Measurements from ENCODE around the gene DUSP22. TPM values are rescaled to one million over a fixed set of nuclear protein-coding genes. Genes with fewer than 3 reads are reported as not detected.

The DUSP22 gene
- total and polyA plus RNA-seq, 2 of the 8 experiments (the other 6 are each of a cell fraction or from before 2014, with no cell fraction given) = 15.5 to 32.4 TPM

DNA sequence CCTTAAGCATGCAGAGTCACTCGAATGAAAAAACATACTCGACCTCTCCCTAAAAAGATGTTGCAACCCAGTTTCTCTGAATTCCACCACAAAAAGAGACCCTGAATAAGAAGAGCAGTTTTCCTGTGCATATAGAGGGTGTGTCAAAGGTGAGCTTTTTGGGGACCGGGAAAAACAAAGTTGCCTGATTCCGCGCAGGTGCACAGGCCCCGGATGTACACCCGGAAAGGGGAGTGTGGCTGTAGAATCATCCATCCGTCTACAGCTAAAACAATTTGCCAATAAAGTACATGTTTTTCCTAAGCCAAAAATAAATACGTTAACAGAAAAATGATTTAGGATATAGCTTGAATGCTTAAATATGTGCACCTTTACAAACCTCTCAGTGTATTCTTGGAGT is 58.1 kb downstream of the DUSP22 start:
- Histone ChIP-seq H4K20me1 (replicated peaks in 1 of 2; ENCODE audit: control insufficient read depth in 1 of 2, insufficient read depth in 2 of 2, low read length in 2 of 2) (peaks cover 0 to 2% of the 10 kb centered on the region in 2 experiments), H3K4me3 (ENCODE audit: extremely low read depth in 1 of 4, insufficient read depth in 2 of 4, low read depth in 3 of 4, low read length in 4 of 4) (no peak overlapping the region), H3K14ac (ENCODE audit: insufficient read length) (no peak overlapping the region), H2BK120ac (replicated peaks; ENCODE audit: low read depth, low read length) (no peak overlapping the region), H3K4me1 (replicated peaks in 1 of 4; ENCODE audit: control insufficient read depth in 3 of 4, insufficient read depth in 4 of 4, low read length in 3 of 4) (no peaks in the 10 kb centered on the region; a peak in 2 of 7 replicates), H2AK5ac (ENCODE audit: low read depth, low read length) (no peak overlapping the region), H4K8ac (ENCODE audit: extremely low read depth, insufficient read depth, low read length) (no peak overlapping the region), H3K27me3 (replicated peaks in 1 of 4; ENCODE audit: control insufficient read depth in 3 of 4, extremely low read depth in 1 of 4, insufficient read depth in 3 of 4, low read length in 3 of 4) (no peaks in the 10 kb centered on the region; a peak in 2 of 7 replicates), H3K27ac (ENCODE audit: low read depth, low read length) (no peak overlapping the region), H3K23me2 (ENCODE audit: low read depth, low read length) (no peaks in the 10 kb centered on the region; the same call in 1 of the 2 replicates), H2BK5ac (ENCODE audit: low read depth, low read length) (no peak overlapping the region), H2AFZ (ENCODE audit: low read length) (no peak overlapping the region), H4K5ac (ENCODE audit: insufficient read length, low read depth, low read length) (no peak overlapping the region), H2BK12ac (ENCODE audit: low read depth, low read length) (no peak overlapping the region), H4K91ac (replicated peaks; ENCODE audit: insufficient read length, low read length) (no peak overlapping the region), H3K9ac (replicated peaks in 1 of 4; ENCODE audit: extremely low read depth in 1 of 4, low read depth in 3 of 4, low read length in 3 of 4) (no peak overlapping the region), H3K4ac (replicated peaks; ENCODE audit: insufficient read length, low read depth, low read length) (no peak overlapping the region), H3K23ac (ENCODE audit: insufficient read length) (no peak overlapping the region), H3K79me1 (ENCODE audit: low read depth, low read length) (no peaks in the 10 kb centered on the region), H2BK20ac (ENCODE audit: low read length) (no peak overlapping the region), H3K18ac (ENCODE audit: extremely low read depth, low read length) (no peak overlapping the region), H3K79me2 (ENCODE audit: control insufficient read depth in 1 of 2, insufficient read depth in 2 of 2, low read length in 2 of 2) (no peaks in the 10 kb centered on the region), H3K9me3 (ENCODE audit: insufficient read depth in 2 of 2, low read depth in 1 of 2, low read length in 1 of 2) (peaks cover 53 to 82% of the 10 kb centered on the region in 2 experiments), H3K4me2 (ENCODE audit: insufficient read depth in 1 of 2, low read depth in 2 of 2, low read length in 2 of 2) (no peak overlapping the region), H3K56ac (replicated peaks; ENCODE audit: insufficient read length, low read depth, low read length) (no peak overlapping the region), H2BK15ac (ENCODE audit: low read length) (no peak overlapping the region), H3K36me3 (ENCODE audit: control insufficient read depth in 2 of 4, insufficient read depth in 4 of 4, low read length in 3 of 4) (no peaks in the 10 kb centered on the region; a peak in 1 of 8 replicates)
- POLR2A ChIA-PET (ENCODE audit: partially characterized antibody) = no interaction called here
- FAIRE-seq (no peak), DNase-seq (ENCODE audit: low read depth in 1 of 2, low spot score in 2 of 2) (no peak)
- CTCF ChIA-PET (ENCODE audit: partially characterized antibody) = interaction anchor here (0.5 to 5.1 kb wide), 22 partner anchors 10 to 1037 kb away, joined by 3 to 48 read pairs (median 5); partner anchors contain the start of gene IRF4
- 88% methylated on average over 9 of the region's 9 CpGs; no CpG with 5 or more reads in 1 of the 2 experiments for WGBS, 2 experiments (ENCODE audit: extremely low coverage in 1 of 2, insufficient coverage in 1 of 2, insufficient read length in 1 of 2, insufficient replicate concordance in 2 of 2, low coverage in 1 of 2, low lambda C conversion rate in 2 of 2, missing lambda C conversion rate in 1 of 2)
- no peak for TF ChIP-seq JUND (IDR thresholded peaks at IDR 0.05; ENCODE audit: low read length)
- TF ChIP-seq RNF2 (IDR thresholded peaks at IDR 0.05; ENCODE audit: borderline replicate concordance, low read depth, low read length, missing control alignments, poor library complexity, severe bottlenecking) = no peak
- TF ChIP-seq, protein P1, sequence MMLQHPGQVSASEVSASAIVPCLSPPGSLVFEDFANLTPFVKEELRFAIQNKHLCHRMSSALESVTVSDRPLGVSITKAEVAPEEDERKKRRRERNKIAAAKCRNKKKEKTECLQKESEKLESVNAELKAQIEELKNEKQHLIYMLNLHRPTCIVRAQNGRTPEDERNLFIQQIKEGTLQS (IDR thresholded peaks at IDR 0.05; ENCODE audit: insufficient read depth, low read depth, low read length) = no peak
- TF ChIP-seq NANOG (IDR thresholded peaks at IDR 0.05; ENCODE audit: insufficient read depth, low read depth, low read length, poor library complexity, severe bottlenecking) = no peak
- TF ChIP-seq, protein P2, sequence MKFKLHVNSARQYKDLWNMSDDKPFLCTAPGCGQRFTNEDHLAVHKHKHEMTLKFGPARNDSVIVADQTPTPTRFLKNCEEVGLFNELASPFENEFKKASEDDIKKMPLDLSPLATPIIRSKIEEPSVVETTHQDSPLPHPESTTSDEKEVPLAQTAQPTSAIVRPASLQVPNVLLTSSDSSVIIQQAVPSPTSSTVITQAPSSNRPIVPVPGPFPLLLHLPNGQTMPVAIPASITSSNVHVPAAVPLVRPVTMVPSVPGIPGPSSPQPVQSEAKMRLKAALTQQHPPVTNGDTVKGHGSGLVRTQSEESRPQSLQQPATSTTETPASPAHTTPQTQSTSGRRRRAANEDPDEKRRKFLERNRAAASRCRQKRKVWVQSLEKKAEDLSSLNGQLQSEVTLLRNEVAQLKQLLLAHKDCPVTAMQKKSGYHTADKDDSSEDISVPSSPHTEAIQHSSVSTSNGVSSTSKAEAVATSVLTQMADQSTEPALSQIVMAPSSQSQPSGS (IDR thresholded peaks at IDR 0.05; ENCODE audit: low read length) = no peak
- no peak for TF ChIP-seq CHD2 (IDR thresholded peaks at IDR 0.05; ENCODE audit: low read length)
- TF ChIP-seq MAFK (IDR thresholded peaks at IDR 0.05; ENCODE audit: low read depth, low read length) = no peak
- no peak for TF ChIP-seq KDM4A (IDR thresholded peaks at IDR 0.05; ENCODE audit: low read depth, low read length, severe bottlenecking)
- TF ChIP-seq POLR2AphosphoS5 (IDR thresholded peaks at IDR 0.05; ENCODE audit: low read depth, low read length) = no peak
- TF ChIP-seq, protein P3, sequence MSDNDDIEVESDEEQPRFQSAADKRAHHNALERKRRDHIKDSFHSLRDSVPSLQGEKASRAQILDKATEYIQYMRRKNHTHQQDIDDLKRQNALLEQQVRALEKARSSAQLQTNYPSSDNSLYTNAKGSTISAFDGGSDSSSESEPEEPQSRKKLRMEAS (IDR thresholded peaks at IDR 0.05) = no peak
- no peak for TF ChIP-seq BRCA1 (IDR thresholded peaks at IDR 0.05; ENCODE audit: low read depth, low read length)
